KOPT-K1 (cell line): ENCODE data around the gene SLC9A7.

Experiments
- H3K27ac ChIP-seq: fragments of 200-600 bp; sonication (generic); 2 replicates; pipeline ENCODE4 v1.5.1; 2016; ENCODE audit warnings: antibody characterized with exemption, mild to moderate bottlenecking, low read depth, low read length; ENCODE audit not compliant: poor library complexity, severe bottlenecking
- H3K36me3 ChIP-seq: fragments of 200-600 bp; sonication (generic); 2 replicates; pipeline ENCODE4 v1.5.1; 2017; ENCODE audit warnings: antibody characterized with exemption, mild to moderate bottlenecking, low read length, moderate library complexity; ENCODE audit not compliant: insufficient read depth
- H3K9me3 ChIP-seq: fragments of 200-600 bp; sonication (generic); 2 replicates; pipeline ENCODE4 v1.5.1; 2017; ENCODE audit warnings: antibody characterized with exemption, low read length, mild to moderate bottlenecking; ENCODE audit not compliant: insufficient read depth, poor library complexity, severe bottlenecking

SLC9A7 gene

DNA sequence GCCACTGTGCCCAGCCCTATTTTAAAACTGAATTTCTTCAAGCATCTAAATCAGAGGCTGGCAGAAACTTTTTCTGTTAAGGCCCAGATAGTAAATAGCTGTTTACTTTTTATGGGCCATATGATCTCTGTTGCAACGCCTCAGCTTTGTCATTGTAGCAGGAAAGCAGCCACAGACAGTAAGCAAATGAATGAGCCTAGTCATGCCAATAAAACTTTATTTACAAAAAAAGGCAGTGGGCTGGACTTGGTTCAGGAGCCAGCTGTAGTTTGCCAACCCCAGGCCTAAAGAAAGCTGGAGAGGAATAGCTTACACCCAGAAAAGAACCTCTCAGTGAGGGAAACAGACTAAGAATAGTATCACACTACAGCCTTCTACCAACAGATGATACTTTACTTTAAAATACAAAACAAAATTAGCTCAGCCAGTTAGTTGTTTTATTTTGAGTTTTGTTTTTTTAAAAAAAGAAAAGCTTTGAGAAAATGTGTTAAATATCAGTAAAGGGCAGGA, 159.8 kb downstream of the SLC9A7 start:
- Histone ChIP-seq H3K27ac (no peak overlapping the region), H3K36me3 (no peaks in the 10 kb centered on the region), H3K9me3 (no peaks in the 10 kb centered on the region)

DNA sequence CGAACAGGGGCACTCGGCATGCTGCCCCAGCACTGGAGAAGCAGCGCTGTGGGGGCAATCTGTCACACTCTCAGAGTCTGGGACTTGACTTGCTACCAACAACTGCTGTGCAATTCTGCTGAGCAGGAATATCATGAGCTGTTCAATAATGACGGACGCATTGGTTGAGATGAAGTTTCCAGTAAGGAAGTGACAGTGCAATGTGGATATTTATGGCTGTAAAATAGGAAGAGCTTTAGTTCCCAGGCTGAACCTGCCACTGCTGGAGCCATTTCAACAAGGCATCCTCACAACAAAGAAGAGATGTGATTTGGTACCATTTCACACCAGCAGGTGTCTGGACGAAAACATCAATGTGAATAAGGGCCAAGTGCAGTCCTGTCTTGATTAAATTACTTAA, 161.1 kb downstream of the SLC9A7 start:
- Histone ChIP-seq H3K27ac (no peak overlapping the region), H3K9me3 (no peaks in the 10 kb centered on the region)

DNA sequence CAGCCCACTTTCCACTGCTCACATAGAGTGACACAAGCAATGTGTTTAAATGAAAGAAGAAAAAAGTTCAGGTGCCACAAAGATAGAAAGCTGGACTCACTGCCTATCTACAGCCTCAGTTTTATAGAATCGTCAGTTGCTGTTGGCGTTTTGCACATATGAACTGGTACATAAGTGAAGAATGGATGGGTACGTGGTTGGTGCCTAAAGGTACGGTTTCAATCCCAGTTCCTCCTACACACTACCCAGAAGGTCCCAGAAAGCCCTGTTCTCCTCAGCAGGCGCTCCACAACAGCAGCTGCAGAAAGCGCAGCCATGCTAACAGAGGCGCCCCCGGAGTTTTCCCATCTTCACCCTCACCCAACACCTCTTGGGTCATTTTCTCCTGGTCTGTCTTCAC, 161.7 kb downstream of the SLC9A7 start:
- Histone ChIP-seq H3K27ac (no peak overlapping the region), H3K36me3 (no peaks in the 10 kb centered on the region), H3K9me3 (no peaks in the 10 kb centered on the region)

More for the DNA sequence above, 161.1 kb downstream of the SLC9A7 start:
- no peaks in the 10 kb centered on the region for H3K36me3 ChIP-seq

DNA sequence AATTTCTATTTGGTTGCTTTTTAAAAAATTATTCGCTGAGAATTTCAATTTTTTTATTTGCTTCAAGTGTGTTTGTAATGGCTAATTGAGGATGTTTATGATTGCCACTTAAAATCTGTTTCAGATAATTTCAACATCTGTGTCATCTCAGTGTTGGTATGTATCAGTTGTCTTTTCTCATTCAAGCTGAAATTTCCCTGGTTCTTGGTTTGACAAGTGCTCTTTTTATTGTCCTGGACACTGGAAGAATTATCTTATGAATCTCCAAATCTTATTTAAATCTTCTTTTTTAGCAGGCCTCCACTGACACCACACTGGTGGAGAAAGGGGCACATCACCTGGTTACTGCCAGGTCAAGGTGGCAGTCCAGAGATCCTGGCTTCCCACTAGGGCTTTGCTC, 163.8 kb downstream of the SLC9A7 start:
- no peaks in the 10 kb centered on the region for H3K9me3 ChIP-seq
- no peak overlapping the region for H3K27ac ChIP-seq
- H3K36me3 ChIP-seq: no peaks in the 10 kb centered on the region

DNA sequence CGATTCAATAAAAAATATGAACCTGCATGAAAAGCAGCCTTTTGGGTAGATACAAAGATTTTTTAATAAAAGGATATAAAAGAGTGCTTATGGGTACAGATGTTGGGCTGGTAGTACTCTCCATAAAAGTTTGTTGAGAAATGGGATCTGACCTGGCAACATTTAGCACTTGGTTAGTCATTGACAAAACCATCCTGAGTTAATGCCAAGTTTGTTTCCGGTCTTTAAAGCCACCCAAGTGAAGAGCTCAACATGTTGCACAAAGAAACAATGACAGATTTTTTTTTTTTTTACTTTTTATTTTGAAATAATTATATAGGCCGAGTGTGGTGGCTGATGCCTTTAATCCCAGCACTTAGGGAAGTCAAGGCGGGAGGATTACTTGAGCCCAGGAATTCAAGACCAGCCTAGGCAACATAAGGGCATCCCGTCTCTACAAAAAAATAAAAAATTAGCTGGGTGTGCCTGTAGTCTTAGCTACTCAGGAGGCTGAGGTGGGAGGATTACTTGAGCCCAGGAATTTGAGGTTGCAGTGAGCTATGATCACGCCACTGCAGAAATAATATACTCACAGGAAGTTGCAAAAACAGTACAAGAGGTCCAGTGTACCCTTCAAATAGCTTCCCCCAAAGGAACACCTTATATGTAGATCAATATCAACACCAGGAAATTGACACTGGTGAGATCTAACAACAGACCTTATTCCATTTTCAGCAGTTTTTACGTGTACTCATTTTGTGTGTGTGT, 168.8 kb downstream of the SLC9A7 start:
- Histone ChIP-seq H3K27ac (no peak overlapping the region), H3K36me3 (no peaks in the 10 kb centered on the region), H3K9me3 (no peaks in the 10 kb centered on the region)

DNA sequence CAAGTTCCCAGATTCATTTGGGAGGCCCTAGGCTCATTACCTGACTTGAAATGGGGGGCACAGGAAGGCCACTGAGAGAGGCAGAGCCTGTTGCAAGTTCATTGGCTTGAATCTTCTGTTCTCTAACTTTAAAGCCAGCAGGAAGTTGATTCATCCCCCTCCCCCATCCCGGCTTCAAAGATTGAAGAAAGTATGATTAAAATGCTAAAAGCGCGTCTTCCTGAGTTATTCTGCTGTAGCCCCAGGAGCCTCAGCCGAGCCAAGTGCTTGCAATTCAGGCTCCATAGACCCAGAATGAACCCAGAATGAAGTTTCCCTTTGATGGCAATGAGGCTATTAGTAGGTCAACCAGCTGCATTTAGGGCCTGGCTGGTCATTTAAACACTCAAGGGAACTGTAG, 170.7 kb downstream of the SLC9A7 start:
- Histone ChIP-seq H3K27ac (peak overlapping the region; percentile 85), H3K9me3 (no peaks in the 10 kb centered on the region), H3K36me3 (no peaks in the 10 kb centered on the region)

DNA sequence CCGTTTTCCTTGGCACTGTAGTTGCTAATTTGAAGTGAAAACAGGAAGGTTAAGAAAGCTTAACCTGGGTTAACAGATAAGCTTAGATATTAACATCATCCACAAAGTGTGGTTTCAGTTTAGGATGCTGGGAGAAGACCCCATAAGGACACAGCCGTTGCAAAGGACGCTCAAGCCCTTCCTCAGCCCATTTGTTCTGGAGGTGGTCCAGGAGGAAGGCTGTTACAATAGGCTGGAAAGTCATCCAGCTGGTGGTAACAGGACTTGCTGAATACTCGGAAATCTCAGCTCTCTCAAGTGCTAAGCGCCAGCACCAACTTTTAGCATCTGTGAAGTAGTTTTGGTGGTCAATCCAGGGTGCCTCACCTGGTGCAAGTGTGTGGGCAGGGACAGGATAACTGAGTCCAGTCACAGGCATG, 171.2 kb downstream of the SLC9A7 start:
- Histone ChIP-seq H3K36me3 (no peaks in the 10 kb centered on the region), H3K27ac (peak overlapping the region; percentile 85), H3K9me3 (no peaks in the 10 kb centered on the region)

DNA sequence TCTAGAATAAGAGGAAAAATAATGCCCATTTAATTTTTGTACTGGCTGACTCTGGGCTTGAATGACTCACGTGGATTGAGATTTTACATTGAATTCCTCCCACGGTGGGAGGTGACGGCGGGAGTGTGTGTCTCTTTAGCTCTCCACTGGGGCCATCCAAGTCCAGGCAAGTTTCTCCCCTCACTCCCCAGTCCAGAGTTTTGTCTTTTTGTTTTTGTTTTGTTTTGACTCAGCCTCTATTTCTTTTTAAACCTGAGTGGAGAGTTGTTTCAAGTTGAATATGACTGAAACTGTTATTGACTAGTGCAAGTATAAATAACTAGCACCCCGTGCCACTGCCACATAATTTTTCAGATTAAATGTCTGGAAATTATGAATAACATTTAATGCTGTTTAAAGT, 171.8 kb downstream of the SLC9A7 start:
- H3K36me3 ChIP-seq: no peaks in the 10 kb centered on the region
- peak overlapping the region; percentile 85 for H3K27ac ChIP-seq
- no peaks in the 10 kb centered on the region for H3K9me3 ChIP-seq

DNA sequence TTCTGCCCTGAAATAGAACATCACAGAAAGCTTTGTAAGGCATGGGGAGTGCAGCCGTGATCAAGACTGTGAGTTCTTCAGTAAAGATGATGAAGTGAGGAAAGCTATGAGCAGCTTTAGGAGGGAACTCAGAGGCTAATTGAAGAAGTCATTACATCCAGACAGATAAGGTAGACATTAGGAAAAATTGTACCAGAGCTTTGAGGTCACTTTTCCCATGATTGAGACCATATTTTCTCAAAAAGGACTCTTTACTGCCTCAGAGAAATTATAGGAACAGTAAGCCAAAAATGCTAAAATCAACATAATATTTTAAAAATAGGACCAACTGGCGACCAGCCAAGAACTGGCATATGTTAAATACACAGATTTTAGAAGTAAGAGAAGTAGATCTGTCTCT, 174.2 kb downstream of the SLC9A7 start:
- no peaks in the 10 kb centered on the region for H3K36me3 ChIP-seq
- H3K9me3 ChIP-seq: no peaks in the 10 kb centered on the region
- H3K27ac ChIP-seq: no peak overlapping the region

DNA sequence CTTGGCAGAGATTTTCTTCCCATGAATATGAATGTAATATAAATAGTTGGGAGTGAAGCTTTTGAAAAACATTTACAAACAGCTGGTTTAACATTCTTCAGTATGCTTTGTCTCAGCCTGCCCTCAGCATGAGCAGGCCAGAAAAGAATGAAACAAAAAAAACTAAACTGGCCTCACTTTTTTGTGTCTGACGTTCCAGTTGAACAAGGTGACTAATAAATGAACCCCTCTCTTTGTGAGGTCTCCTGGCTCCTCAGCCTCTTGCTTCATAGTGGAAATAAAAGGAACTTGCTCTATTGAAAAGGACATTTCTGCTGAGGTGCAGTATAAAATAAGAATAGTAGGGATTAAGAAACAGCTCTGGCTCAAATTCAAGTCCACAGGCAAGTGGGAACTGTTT, 176.0 kb downstream of the SLC9A7 start:
- Histone ChIP-seq H3K36me3 (no peaks in the 10 kb centered on the region), H3K9me3 (no peaks in the 10 kb centered on the region), H3K27ac (no peak overlapping the region)

DNA sequence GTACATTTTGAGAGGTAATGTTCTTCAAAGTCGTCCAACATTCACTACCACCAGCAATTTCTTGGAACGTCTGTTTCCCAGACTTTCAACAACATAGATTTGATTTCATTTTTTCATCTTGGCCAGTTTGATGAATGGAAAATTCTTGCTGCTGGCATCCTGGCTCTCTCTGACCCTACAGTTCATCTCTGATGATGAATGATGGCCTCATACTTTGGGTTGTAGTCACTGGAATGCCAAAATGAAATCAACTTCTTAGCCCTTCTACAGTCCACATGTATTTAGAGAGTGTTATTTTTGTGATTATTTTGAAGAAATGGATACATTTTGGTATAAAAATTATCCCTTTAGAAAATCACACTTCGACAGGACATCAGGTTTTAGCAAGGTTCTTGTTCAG, 176.6 kb downstream of the SLC9A7 start:
- Histone ChIP-seq H3K36me3 (no peaks in the 10 kb centered on the region; the same call in 1 of the 2 replicates), H3K27ac (no peak overlapping the region), H3K9me3 (no peaks in the 10 kb centered on the region)

DNA sequence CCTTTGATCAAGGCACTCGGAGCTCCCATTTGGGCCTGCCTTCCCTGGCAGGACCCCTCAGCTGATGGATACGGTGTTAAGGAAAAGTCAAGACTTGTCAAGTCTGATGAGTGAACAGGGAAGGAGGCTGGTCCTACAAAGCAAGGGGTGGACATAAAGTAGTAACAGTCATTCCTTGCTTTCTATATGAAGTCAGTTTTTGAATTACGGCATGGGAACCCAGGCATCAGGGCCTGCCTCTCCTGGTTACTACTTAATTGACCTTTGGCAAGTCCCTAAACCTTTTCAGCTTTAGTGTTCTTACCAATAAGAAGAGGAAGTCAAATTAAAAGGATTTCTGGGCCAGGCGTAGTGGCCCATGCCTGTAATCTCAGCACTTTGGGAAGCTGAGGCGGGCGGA, 178.3 kb downstream of the SLC9A7 start:
- no peaks in the 10 kb centered on the region for H3K9me3 ChIP-seq
- H3K36me3 ChIP-seq: no peaks in the 10 kb centered on the region; the same call in 1 of the 2 replicates
- H3K27ac ChIP-seq: no peak overlapping the region

DNA sequence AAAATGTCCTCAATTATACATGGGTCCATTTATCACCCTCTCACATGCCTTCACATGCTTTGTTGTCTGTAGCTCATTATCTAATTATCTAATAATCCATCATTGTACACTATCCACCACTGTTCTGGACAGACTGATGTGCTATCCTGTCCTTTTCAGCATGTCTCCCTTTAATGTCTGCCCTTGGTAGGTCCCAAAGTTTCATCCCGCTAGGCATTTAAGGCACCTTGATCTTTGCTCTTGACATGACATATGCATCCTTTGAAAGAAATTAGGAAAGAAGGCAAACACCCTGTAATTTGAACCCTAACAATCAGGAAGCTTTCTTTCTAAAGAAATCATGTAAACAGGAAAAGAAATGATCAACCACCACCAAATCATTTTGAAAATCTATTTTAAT, 179.7 kb downstream of the SLC9A7 start:
- H3K9me3 ChIP-seq: no peaks in the 10 kb centered on the region
- no peak overlapping the region for H3K27ac ChIP-seq
- H3K36me3 ChIP-seq: no peaks in the 10 kb centered on the region; the same call in 1 of the 2 replicates

DNA sequence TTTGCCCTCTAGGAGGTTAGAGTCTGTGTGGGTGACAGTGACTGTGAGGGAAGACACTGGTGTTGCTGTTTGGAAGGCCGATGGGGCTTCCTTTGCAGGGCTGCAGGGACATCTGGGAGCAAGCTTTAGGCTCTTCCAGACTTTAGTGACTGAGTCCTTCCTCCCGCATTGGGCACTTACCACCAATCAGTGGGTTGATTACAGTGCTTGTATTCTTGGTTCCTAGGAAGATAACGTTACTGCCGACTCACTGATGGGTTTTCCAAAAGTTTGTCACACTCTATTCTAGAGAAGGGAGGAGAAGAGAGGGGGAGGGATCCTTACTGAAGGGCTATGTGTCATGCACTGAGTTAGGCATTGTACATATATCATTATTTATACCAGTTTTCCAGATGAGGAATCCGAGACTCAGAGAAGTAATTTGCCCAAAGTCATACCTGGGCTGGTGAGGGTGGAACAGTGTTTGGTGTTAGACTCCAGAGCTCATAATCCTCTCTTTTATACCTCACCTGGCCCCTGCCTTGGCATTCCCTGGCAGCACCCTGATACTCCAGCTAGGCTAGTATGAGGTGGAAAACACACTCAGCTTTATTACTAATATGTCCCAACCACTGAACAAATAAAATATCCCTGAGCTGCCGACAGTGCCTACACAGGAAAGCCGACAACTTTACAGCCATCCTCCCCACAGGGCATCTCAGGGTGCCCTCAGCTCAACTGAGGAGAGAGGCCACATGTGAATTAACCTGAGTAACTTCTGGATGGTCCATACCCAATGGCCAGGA, 181.5 kb downstream of the SLC9A7 start:
- Histone ChIP-seq H3K36me3 (no peaks in the 10 kb centered on the region; the same call in 1 of the 2 replicates), H3K9me3 (no peaks in the 10 kb centered on the region), H3K27ac (no peak overlapping the region)

DNA sequence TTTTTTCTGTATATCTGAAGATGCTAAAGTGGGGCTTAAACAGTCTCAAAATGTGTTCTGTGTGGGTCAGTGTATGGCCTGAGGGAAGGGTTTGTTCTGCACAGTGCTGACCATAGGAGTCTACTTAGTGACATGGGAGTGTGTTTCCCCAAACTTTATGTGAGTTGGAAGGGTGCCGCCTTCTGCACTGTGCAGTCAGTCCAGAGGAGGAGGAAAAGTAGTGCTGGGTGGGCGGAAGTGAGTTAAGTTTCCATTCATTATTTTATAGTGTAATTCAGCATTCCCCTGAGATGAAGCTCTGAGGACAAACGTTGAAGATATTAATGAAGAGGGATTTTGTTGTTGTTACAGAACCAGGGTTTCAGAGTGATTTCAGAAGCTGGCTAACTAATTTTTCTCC, 182.5 kb downstream of the SLC9A7 start:
- Histone ChIP-seq H3K9me3 (no peaks in the 10 kb centered on the region), H3K36me3 (no peaks in the 10 kb centered on the region; the same call in 1 of the 2 replicates), H3K27ac (no peak overlapping the region)
